Peyer's patch (tissue), 4 donors: Measurements from ENCODE around the gene POLR2B.

Experiments used
- POLR2A ChIP-seq, 2 donors: fragments of 450-650 bp; IDR thresholded peaks; one replicate each; pipeline ENCODE4 v1.5.1; 2017; ENCODE audit warnings: antibody characterized with exemption in 2 of 2, mild to moderate bottlenecking in 2 of 2, moderate library complexity in 2 of 2
- TF ChIP-seq, protein P1 (sequence below), 6 experiments: fragments of 450-650 bp in 4 of 6; fragments of 200-600 bp in 2 of 6; sonication (generic) in 1 of 6; IDR thresholded peaks; one replicate each; pipeline ENCODE4 v1.5.1; 2017 to 2019; ENCODE audit warnings: antibody characterized with exemption in 6 of 6, mild to moderate bottlenecking in 3 of 6, moderate library complexity in 1 of 6

DNA sequence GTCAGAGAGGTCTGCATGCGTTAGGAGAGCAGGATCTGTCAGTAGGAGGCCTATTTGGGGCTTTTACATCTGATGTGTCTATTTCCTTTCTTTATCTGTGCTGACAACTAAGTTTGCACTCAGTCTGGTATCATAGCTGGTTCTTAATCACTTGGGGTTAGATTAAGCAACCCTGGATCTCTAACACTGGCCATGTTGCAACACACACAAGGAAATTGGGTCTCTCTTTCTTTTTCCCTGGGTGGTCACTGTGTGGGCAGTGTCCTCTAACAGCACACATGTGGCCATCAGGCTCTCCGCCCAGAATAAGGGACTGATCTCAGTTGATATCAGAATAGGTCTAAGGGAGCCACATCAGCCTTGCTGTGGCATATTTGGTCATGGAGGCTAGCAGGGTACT is 92.6 kb downstream of the POLR2B start:
- TF ChIP-seq, protein P1, sequence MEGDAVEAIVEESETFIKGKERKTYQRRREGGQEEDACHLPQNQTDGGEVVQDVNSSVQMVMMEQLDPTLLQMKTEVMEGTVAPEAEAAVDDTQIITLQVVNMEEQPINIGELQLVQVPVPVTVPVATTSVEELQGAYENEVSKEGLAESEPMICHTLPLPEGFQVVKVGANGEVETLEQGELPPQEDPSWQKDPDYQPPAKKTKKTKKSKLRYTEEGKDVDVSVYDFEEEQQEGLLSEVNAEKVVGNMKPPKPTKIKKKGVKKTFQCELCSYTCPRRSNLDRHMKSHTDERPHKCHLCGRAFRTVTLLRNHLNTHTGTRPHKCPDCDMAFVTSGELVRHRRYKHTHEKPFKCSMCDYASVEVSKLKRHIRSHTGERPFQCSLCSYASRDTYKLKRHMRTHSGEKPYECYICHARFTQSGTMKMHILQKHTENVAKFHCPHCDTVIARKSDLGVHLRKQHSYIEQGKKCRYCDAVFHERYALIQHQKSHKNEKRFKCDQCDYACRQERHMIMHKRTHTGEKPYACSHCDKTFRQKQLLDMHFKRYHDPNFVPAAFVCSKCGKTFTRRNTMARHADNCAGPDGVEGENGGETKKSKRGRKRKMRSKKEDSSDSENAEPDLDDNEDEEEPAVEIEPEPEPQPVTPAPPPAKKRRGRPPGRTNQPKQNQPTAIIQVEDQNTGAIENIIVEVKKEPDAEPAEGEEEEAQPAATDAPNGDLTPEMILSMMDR (IDR thresholded peaks at IDR 0.05), result no peak
- no peak for TF ChIP-seq POLR2A (IDR thresholded peaks at IDR 0.05)
